Measurements from ENCODE around the gene SECTM1.
A peak's percentile ranks its signal among the peaks of the same experiment; 100 is the strongest.
"Not testable (repeated sequence)": the region's sequence is repeated elsewhere in the genome, so short reads cannot be mapped to it uniquely, and the experiment has no call there.

SECTM1 gene

DNA sequence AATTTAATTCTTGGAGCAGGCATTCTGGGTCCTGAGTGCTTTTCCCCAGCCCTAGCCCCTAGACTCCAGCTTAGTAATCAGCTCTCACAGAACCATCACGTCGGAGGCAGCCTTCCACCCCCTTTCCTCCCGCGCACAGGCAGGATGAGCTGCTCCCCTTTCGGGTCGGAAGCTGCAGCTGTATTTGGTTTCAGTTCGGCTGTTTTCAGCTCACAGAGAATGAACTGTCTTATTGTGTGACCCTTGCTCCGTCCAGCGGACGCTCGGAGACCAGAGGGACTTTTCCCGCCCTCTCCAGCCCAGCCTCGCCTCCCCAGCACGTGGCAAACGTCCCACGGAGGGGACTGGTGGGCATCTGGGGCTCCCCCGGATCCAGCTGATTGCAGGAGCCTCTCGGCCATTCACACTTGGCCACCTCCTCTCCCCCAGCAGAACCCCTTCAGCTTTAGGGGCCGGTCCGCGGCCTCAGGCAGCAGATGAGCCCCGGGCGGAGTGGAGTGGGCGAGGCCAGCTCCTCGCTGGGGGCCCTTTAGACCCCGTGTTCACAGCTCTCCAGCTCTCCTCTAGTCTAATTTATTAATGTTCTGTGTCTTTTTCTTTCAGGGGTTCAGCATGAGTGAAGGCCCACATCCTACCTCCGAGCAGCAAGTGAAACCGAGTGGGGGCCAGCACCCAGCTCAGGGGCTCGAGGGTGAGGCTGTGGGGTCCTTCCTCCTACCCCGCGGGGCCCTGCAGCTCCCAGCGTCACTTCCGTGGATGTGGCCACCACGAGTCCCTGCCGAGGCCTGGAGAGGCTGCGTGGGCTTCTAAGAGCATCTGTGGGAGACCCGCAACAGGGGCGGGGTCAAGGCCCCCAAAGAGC, 37.1 kb upstream of the SECTM1 start:
- DNase-seq (ENCODE audit: low read depth in 2 of 2, low spot score in 1 of 2): no peak

DNA sequence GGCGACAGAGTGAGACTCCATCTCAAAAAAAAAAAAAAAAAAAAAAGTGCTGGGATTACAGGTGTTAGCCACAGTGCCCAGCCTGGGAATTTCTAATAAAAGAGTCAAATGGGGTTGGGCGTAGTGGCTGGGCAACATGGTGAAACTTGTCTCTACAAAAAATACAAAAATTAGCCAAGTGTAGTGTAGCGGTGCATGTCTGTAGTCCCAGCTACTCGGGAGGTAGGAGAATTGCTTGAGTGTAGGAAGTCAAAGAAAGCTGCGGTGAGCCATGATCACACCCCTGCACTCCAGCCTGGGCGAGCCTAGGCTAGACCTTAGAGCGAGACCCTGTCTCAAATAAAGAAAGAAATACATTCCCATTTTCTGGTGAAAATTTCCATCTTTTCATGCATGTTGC, 35.6 kb upstream of the SECTM1 start:
- no peak for DNase-seq (ENCODE audit: low read depth in 2 of 2, low spot score in 1 of 2)

DNA sequence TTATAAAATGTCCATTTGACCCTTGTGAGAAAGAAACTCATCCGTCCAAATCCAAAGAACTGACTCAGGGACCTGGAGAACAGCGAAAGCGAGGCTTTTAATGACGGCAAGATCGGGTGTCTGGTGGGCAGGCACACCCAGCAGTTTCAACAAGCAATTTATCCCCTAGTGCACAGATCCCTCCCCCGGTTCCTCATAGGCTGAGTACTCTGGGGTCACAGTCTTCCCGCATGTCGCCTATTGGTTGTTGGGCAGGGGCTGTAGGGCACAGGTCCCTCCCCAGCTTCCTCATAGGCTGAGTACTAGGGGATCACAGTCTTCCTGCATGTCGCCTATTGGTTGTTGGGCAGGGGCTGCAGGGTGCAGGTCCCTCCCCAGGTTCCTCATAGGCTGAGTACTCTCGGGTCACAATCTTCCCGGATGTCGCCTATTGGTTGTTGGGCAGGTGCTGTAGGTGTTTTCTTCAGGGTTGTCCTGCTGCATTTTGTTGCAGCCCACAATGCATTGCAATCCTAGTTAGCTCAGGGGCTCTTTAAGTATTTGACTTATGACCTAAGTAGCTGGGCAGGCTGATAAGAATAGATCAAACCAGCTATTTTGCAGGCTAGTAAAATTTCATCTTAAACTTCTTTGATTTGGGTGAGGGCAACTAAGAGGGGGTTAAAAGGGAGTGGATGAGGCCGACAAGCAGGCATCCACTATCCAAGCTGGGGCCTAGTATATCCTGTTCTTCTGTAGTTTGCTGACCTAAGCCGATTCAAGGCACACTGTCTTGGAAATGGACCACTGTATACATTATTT, 34.4 kb upstream of the SECTM1 start:
- no peak for DNase-seq (ENCODE audit: low read depth in 2 of 2, low spot score in 1 of 2)

DNA sequence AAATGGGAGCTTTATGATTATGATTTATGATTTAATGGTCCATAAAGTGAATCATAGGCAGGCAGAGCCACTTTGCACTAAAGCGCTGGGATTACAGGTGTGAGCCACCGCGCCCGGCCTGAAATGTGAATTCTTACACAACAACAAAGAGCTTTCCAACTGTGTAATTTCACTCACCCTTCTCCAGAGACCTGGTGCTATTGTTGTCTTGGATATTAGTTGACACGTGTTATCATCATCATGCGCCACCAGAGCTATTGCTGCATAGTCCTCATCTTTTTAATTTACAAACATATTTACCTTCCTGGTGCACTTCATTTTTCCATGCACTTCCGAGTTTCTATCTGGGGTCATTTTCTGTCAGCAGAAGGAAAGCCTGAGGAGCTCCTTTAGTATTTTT, 33.2 kb upstream of the SECTM1 start:
- no peak for DNase-seq (ENCODE audit: low read depth in 2 of 2, low spot score in 1 of 2)

DNA sequence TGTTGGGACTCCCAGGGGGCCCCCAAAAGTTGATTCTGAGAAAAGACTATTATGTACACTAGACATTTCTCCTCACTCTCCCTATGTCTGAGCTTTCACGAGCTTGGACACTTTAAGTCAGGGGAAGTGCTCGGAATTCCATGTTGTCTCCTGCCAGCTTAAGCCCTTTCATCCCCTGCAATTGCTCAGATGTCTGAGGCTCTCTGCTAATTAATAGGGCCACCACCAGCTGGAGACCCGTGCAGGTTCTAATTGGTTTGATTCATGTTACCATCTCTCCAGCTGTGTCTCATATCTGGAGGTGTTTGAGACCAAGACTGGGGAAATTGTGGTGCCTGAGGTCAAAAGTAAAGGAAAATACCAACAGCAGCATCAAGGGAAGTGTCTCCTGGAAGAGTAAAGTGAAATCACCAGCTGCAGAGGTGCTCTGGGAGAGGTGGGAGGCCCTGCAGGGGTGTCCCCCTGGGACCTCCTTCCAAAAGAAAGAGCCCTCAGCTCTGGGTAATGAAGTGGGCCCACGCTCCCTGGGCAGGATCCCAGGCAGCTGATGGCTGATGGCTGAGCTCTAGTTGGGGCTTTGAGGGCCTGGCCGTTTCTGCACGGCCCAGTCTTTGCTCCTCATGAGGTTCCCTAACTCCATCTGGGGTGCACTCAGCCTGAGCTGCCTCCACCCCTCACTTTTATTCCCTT, 32.2 kb upstream of the SECTM1 start:
- no peak for DNase-seq (ENCODE audit: low read depth in 2 of 2, low spot score in 1 of 2)

DNA sequence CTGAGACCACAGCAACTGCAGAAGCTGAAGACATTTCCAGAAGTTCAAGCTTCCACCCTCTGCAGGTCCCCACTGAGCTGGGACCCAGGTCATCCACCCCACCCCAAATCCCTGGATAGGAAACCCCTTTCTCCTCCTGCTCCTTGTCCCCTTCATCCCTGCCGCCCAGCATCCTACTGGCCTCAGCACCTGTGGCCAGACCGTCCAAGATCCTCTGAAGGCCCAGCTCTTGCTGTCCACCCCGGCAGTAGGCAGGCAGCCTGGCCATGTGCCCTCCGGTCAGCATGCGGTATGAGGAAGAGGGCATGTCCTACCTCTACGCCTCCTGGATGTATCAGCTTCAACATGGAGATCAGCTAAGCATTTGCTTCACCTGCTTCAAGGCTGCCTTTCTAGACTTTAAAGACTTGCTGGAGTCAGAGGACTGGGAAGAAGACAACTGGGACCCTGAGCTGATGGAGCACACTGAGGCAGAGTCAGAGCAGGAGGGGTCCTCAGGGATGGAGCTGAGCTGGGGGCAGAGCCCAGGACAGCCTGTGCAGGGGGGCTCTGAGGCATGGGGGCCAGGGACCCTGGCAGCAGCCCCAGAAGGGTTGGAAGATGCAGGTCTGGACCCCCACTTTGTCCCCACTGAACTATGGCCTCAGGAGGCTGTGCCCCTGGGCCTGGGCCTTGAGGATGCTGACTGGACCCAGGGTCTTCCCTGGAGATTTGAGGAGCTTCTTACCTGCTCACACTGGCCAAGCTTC, 28.5 kb upstream of the SECTM1 start:
- no peak for DNase-seq (ENCODE audit: low read depth in 2 of 2, low spot score in 1 of 2)

DNA sequence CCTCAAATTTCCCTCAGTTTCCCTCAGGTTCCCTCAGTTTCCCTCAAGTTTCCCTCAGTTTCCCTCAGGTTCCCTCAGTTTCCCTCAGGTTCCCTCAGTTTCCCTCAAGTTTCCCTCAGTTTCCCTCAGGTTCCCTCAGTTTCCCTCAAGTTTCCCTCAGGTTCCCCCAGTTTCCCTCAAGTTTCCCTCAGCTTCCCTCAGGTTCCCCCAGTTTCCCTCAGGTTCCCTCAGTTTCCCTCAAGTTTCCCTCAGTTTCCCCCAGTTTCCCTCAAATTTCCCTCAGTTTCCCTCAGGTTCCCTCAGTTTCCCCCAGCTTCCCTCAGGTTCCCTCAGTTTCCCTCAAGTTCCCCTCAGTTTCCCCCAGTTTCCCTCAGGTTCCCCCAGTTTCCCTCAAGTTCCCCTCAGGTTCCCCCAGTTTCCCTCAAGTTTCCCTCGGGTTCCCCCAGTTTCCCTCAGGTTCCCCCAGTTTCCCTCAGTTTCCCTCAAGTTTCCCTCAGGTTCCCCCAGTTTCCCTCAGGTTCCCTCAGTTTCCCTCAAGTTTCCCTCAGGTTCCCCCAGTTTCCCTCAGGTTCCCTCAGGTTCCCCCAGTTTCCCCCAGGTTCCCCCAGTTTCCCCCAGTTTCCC, 26.0 kb upstream of the SECTM1 start:
- DNase-seq (ENCODE audit: low read depth in 2 of 2, low spot score in 1 of 2): not testable (repeated sequence)

DNA sequence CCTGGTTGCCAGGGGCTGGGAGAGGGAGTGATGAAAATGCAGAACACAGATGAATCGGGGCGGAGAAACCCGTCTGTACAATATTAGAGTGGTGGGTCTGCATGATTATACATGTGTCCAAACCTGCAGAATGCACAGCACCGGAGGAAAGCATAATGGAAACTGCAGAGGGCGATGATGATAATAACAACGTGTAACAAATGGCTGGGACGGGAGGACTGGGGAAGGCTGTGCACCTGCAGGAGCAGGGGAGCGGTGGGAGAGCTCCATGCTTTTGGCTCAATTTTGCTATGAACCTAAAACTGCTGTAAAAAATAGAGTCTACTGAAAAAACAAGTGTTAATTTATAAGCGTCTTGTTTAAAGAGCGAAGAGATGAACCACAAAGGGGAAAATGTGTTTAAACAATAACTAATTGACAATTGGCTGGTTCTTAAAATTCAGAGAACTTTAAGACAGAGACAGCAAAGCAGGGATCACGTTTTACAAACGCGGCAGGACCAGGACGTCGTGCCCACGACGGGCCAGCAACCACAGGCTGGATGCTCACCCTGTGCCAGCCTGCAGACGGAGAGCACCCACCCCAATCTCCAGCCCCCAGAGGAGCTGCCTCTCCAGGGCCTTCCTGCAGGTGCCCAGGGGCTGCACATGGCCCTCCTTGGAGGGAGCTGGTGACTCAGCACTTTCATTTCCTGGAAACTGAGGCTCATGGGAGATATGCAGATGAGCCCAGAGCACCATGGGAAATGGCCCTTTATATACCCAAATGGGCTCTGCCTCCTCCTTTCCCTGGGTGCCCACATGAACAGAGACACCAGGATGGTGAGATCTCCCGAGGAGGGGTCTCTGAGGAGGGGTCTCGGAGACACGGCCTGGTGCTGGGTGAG, 25.1 kb upstream of the SECTM1 start, which contains the start of gene TEX19:
Gene TEX19 (plus strand): TSS at position 783 of the 886 bp plus-strand sequence. CDS start 2,904 bp downstream, outside the sequence.
- DNase-seq (ENCODE audit: low read depth in 2 of 2, low spot score in 1 of 2): no peak

DNA sequence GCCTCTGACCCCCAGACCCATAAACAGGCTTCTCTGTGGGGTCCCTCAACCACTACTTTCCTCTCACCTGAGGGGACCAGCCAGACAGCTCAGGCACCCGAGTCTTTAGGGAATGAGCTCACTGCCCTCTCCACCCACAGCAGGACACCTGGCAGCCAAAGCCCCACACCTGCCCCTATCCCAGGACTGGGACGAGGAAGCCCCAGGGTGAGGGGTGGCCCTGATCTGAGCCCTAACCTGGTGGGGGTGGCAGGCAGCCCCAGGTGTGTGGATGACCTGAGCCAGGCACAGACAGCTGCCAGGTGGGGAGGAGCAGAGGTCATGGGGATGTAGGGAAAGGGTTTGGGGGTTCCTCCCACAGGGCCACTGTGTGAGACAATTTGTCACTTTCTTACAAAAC, 23.8 kb upstream of the SECTM1 start:
- DNase-seq (ENCODE audit: low read depth in 2 of 2, low spot score in 1 of 2): no peak

DNA sequence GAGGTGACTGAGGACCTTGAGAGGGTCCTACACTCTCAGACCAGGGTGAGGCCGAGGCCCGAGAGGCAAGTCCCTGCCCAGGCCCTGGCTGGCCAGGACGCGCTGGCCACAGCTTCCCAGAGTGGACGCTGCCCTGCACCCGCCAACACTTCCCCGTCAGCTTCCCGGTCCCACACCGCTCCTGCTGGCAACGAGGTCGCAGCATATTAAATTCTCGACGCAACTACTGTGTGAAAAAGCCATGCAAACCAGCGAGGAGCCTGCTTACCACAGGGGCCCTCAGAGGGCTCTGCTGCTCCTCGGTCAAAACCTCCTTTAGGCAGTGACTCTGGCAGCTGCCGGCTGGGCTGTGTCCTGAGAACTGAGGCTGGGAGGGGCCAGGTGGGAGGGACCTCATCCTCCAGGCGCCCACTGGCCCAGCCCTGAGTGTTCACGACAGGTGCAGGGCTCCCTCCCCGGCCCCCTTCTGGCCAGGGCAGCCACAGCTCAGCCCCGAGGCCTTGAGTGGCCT, 23.3 kb upstream of the SECTM1 start:
- DNase-seq (ENCODE audit: low read depth in 2 of 2, low spot score in 1 of 2): no peak

DNA sequence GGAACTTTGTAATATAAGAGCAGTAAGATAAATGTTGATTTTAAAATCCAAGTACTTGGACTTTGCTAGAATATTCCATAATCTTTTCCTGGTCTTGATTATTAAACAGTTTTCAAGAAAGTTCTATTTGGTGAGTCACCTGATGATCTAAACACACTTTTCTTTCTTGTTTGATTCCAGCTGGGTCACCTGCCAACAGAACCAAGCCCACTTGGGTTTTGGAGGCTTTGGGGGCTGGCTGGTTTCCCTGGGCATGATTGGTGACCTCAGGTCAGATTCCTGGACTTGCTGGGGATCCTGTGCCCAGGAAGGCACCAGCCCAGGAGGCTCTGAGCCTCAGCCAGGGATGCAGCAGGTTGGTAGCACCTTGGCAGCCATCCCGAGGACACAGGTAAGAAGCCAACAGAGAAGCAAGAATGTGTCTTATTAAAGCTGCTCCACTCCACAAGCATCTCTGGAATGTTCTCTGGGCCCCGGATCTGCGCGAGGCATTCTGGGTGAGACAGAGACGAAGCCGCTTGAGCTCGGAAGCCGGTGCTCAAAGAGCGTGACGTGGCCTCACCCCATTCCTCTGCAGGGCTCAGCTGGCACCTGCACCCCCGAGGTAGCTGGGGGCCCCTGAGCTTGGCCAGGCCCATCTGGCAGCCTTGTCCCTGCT, 22.3 kb upstream of the SECTM1 start:
- no peak for DNase-seq (ENCODE audit: low read depth in 2 of 2, low spot score in 1 of 2)

DNA sequence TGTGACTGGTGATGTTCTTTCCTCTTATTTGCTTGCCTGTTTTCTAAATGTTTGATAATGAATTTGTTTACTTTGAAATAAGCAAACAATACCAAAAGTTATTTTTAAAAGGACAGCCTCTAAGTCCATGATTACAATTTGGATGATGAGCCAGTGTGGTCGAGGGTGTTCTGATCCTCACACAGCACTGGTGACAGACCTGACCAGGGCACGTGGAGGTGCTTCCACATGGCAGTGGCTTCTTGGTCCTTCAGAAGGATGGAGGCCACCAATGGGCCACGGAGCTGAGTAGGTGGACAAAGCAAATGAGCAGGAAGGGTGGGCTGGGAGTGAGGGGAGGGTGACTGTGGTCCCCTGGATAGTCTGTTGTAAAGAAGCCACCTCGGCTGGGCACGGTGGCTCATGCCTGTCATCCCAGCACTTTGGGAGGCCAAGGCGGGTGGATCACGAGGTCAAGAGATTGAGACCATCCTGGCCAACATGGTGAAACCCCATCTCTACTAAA, 21.3 kb upstream of the SECTM1 start:
- DNase-seq (ENCODE audit: low read depth in 2 of 2, low spot score in 1 of 2): no peak

DNA sequence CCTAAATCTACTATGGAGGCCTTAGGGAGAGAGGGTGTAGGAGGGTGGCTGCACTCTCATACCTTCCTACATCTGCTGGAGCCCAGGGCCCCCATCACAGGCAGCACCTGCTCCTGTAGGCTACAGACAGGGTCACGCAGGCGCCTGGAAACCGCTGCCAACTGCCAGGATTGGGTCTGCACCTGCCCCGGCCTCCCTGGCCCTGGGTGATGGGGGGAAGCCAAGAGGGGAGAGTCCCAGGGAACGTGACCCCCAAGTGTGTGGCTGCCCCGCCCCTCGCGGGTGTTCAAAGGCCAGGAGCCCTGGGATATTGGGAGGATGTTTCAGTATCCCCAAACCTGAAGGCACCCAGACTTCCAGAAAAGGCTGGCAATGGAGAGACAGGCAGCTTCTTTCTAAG, 19.9 kb upstream of the SECTM1 start:
- DNase-seq (ENCODE audit: low read depth in 2 of 2, low spot score in 1 of 2): no peak

DNA sequence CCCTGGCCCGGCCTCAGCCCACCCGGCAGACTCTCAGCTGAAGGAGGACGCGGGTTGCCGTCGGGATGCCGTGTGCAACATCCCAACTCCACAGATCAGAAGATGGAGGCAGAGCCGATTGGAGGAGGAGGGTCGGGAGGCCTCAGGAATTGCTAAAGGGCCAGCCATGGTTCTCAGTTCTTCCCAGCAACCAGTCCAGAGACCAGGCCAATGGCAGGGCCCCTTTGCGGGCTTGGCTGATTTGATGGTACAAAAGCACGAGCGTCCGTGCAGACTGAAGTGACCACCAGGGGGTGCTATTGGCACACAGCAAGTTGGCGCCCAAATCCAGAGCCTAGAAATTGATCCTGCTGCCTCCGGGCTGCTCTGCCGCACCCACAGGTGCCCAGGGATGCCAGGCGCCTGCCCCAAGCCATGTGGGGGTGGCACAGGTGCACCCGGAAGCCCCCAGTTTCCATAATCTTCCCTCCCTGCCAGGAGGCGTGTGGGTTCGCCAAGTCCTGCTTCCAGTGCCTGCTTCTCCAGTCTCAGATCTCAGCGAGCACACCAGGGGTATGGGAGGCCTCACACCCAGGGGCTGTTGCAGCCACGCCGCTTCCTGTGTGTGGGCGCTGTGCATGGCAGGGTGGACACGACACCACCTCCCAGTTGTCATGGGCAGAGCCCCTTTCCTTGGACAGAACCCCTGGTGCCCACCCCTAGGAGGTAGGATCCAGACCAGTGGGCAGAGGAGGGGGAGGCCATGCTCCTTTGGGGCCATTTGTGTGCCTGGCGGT, 18.3 kb upstream of the SECTM1 start:
- DNase-seq (ENCODE audit: low read depth in 2 of 2, low spot score in 1 of 2): peak; percentile 50 to 81

DNA sequence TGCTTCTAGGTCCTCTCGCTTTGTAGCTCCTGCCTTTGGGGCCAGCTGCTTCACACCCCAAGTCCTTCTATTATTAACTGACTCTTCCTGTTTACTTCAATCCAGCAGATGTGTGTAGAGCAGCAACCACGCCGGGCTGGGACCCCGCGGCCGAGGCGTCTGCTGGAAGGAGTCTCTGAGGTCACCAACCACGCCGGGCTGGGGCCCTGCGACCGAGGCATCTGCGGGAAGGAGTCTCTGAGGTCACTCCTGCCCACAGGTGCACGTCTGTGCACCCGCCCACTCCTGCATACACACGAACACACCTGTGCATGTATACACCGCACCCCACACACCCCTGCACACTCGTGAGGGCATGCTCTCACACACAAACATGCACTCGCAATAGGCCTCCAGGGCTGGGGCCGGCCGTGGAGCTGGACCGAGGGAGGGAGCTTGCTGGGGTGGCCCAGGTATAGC, 17.7 kb upstream of the SECTM1 start:
- DNase-seq (ENCODE audit: low read depth in 2 of 2, low spot score in 1 of 2): no peak

DNA sequence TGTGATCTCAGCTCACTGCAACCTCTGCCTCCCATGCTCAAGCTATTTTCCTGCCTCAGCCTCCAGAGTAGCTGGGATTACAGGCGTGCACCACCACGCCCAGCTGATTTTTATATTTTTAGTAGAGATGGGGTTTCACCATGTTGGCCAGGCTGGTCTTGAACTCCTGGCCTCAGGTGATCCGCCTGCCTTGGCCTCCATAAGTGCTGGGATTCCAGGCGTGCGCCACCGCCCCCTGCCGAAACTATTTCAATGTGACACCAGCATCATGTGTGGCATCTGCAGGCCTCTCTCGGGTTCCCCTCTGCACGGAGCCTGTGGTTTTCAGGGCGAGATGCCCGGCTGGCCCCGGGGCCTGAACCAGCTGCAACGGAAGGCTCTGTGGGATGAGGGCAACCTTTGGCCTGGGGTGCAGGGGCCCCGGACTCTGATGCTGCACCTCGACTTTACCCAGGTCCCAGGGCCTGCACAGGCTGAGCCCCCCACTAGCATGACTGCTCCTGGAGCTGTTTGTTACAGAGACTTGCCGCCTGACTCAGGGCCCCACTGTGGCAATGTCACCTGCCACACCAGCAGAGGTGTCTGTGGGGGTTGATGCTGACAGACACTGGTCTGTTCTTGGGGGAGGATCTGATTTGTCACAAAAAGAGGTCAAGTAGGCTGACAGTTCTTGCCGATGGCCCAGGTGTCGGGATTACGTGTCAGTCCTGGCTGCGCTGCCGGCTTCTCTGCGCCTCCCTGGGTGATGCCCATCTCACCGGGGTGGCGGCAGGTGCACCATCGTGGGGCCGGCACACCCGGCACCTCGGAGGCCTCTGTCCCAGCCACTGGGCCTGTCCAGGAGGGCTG, 16.8 kb upstream of the SECTM1 start:
- DNase-seq (ENCODE audit: low read depth in 2 of 2, low spot score in 1 of 2): no peak

DNA sequence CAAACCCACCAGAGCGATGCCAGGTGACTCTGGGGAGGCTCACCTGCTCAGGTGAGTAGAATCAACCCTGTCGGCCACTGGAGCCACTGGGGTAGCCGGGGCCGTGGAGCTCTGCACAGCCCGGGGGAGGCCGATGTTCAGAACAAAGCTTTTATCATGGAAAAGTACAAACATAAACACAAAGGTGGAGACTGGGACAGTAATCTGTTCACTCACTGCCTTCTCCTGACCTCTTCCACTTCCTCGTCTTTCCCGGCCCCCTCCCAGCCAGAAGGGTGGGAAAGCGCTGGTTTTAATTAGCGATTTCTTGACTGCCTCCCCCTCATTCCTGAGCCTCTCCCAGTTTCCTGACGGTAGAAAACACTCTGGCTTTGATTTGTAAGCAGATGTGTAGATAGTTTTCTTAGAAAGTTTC, 15.7 kb upstream of the SECTM1 start:
- no peak for DNase-seq (ENCODE audit: low read depth in 2 of 2, low spot score in 1 of 2)
